Hepatocyte (in vitro differentiated cells): ENCODE results near the gene GNG13. TPM values are rescaled to one million over a fixed set of nuclear protein-coding genes. Genes with fewer than 3 reads are reported as not detected.

Experiments used
- DNase-seq: peaks from one replicate; pipeline ENCODE4 v3.0.0-alpha.2; 2016; ENCODE audit warnings: low spot score
- H2AFZ ChIP-seq: fragments of 200-600 bp; sonication (generic); 2 replicates; pipeline ENCODE4 v1.6.0; 2016; ENCODE audit warnings: antibody characterized with exemption, mild to moderate bottlenecking
- H3K27ac ChIP-seq: fragments of 200-600 bp; sonication (generic); 2 replicates; pipeline ENCODE4 v1.5.1; 2016; ENCODE audit warnings: mild to moderate bottlenecking
- H3K27me3 ChIP-seq: fragments of 200-600 bp; sonication (generic); 2 replicates; pipeline ENCODE4 v1.6.1; 2016
- H3K36me3 ChIP-seq: fragments of 200-600 bp; sonication (generic); replicated peaks from 2 replicates; pipeline ENCODE4 v1.5.1; 2016; ENCODE audit warnings: low read depth; ENCODE audit not compliant: insufficient read depth
- H3K4me1 ChIP-seq: fragments of 200-600 bp; sonication (generic); 2 replicates; pipeline ENCODE4 v1.5.1; 2016; ENCODE audit warnings: mild to moderate bottlenecking, moderate library complexity; ENCODE audit not compliant: insufficient read depth
- H3K4me2 ChIP-seq: fragments of 200-600 bp; sonication (generic); 2 replicates; pipeline ENCODE4 v1.6.0; 2016
- H3K4me3 ChIP-seq: fragments of 200-600 bp; sonication (generic); 2 replicates; pipeline ENCODE4 v1.5.1; 2016; ENCODE audit warnings: mild to moderate bottlenecking
- H3K79me2 ChIP-seq: fragments of 200-600 bp; sonication (generic); 2 replicates; pipeline ENCODE4 v1.6.0; 2017; ENCODE audit warnings: mild to moderate bottlenecking
- H3K9me2 ChIP-seq: fragments of 200-600 bp; sonication (generic); replicated peaks from 2 replicates; pipeline ENCODE4 v1.6.0; 2017; ENCODE audit warnings: mild to moderate bottlenecking; ENCODE audit not compliant: insufficient read depth
- H3K9me3 ChIP-seq: fragments of 200-600 bp; sonication (generic); 2 replicates; pipeline ENCODE4 v1.5.1; 2016; ENCODE audit warnings: low read depth, mild to moderate bottlenecking
- H4K20me1 ChIP-seq: fragments of 200-600 bp; sonication (generic); 2 replicates; pipeline ENCODE4 v1.6.0; 2016; ENCODE audit warnings: mild to moderate bottlenecking; ENCODE audit not compliant: insufficient read depth, poor library complexity, severe bottlenecking
- EZH2 ChIP-seq: fragments of 200-600 bp; sonication (generic); IDR thresholded peaks from 2 replicates; pipeline ENCODE4 v1.6.1; 2016; ENCODE audit warnings: antibody characterized with exemption, mild to moderate bottlenecking, borderline replicate concordance
- EZH2phosphoT487 ChIP-seq: fragments of 200-600 bp; sonication (generic); IDR thresholded peaks from one replicate; pipeline ENCODE4 v1.6.1; 2018; ENCODE audit warnings: antibody characterized with exemption, mild to moderate bottlenecking, low read depth, moderate library complexity; ENCODE audit not compliant: unreplicated experiment, severe bottlenecking
- WGBS: methylation state at CpG from one replicate; pipeline ENCODE4 v1.1.6; 2016; ENCODE audit warnings: low lambda C conversion rate; ENCODE audit errors: missing lambda C conversion rate; 5-methylcytosine and 5-hydroxymethylcytosine counted together
- polyA plus RNA-seq: library from polyadenylated mRNA; unstranded; fragments of >200 nt; fragmentation: Nextera tagmentation; extraction: Ambion mirVana; gene quantifications from 2 replicates; pipeline ENCODE4 v1.2.1, GENCODE V29; 2016
- total RNA-seq: library from RNA; depleted of rRNA; stranded (reverse); fragments of >200 nt; gene quantifications from 2 replicates; pipeline ENCODE4 v1.2.3, GENCODE V29; 2014
- TF ChIP-seq, protein P1 (sequence below): fragments of 200-600 bp; sonication (generic); IDR thresholded peaks from 2 replicates; pipeline ENCODE4 v1.5.1; 2016; ENCODE audit warnings: antibody characterized with exemption, mild to moderate bottlenecking; ENCODE audit not compliant: poor library complexity

GNG13 gene
- total and polyA plus RNA-seq, 2 experiments from 2014 or later: not detected

DNA sequence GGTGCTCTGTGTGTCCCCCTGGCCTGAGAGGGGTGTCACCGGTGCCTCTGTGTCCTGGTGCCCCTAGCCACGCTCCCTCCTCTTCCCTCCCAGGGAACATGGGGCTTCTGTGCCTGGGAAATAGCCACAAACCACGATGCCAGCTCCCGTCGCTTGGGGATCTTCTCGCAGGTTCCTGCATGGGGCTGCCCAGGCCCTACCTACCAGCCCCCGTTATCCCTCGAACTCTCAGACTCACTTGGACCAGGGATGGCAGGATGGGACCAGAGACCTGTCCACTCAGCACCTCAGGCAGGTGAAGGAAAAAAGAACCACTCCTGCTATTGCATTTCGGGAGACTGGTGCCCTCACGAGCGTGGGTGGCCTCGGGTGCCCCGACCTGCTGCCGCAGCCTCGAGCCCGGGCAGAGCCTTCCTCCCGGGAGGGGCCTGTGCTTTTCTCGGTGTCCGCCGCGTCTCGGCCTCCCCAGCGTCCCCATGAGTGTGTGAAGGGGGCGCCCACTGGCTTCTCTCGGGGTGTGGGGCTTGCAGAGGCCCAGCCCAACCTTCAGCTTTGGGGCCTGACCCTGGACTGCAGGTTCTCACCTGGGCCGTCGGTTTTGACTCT, 41.0 kb upstream of the GNG13 start:
- Histone ChIP-seq H3K9me3 (no peaks in the 10 kb centered on the region), H3K4me3 (no peak overlapping the region), H2AFZ (no peak overlapping the region), H3K27me3 (no peaks in the 10 kb centered on the region), H3K9me2 (no peaks in the 10 kb centered on the region), H3K79me2 (no peaks in the 10 kb centered on the region), H3K4me2 (no peak overlapping the region), H3K36me3 (no peaks in the 10 kb centered on the region), H4K20me1 (no peaks in the 10 kb centered on the region), H3K27ac (no peak overlapping the region), H3K4me1 (no peaks in the 10 kb centered on the region)
- DNase-seq: no peak
- TF ChIP-seq, protein P1, sequence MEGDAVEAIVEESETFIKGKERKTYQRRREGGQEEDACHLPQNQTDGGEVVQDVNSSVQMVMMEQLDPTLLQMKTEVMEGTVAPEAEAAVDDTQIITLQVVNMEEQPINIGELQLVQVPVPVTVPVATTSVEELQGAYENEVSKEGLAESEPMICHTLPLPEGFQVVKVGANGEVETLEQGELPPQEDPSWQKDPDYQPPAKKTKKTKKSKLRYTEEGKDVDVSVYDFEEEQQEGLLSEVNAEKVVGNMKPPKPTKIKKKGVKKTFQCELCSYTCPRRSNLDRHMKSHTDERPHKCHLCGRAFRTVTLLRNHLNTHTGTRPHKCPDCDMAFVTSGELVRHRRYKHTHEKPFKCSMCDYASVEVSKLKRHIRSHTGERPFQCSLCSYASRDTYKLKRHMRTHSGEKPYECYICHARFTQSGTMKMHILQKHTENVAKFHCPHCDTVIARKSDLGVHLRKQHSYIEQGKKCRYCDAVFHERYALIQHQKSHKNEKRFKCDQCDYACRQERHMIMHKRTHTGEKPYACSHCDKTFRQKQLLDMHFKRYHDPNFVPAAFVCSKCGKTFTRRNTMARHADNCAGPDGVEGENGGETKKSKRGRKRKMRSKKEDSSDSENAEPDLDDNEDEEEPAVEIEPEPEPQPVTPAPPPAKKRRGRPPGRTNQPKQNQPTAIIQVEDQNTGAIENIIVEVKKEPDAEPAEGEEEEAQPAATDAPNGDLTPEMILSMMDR: no peak
- TF ChIP-seq EZH2 (no peak), EZH2phosphoT487 (no peak)
- WGBS: 95% methylated on average over 27 of the region's 27 CpGs

DNA sequence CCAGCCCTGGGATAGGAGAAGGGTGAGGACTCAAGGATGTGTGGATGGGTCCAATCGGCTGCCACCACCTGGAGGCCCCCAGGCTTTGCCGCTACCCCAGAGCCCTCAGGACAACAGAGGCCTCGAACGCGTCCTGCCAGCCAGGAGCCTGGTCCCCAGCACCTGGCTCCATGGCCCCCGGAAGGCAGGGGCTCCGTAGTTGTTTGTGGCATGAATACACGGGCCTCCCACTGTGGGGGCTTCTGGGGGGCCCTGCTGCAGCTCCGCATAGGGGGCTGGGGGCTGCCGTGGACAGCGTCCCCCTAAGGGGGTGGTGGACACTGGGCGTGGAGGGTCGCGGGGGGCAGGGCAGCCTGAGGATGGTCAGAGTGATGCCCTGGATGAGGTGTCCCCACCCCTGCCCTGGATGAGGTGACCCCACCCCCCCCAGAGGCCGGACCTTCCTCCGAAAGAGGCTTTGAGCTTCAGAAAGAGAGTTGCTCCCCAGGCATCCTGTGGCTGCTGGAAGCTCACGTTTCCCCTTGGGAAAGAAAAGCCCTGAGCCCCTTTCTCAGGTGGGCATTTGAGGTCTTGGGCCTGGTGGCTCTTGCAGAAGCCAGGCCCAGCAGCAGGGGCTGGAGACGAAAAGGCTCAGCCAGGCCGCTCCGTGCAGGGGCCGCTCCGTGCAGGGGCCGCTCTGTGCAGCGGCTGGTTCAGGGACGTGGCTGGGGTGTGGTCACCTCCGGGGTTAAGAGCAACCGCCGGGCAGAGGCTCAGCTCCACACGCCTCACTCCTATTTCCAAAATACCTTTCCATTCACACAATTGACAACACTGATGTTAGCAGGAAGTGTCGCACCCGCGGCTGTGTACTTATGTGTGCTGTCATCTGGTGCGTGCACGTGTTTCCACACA, 40.3 kb upstream of the GNG13 start:
- Histone ChIP-seq H2AFZ (no peak overlapping the region), H3K27ac (no peak overlapping the region), H3K79me2 (no peaks in the 10 kb centered on the region), H3K4me2 (no peak overlapping the region), H3K4me1 (no peaks in the 10 kb centered on the region), H3K27me3 (no peaks in the 10 kb centered on the region), H3K9me3 (no peaks in the 10 kb centered on the region), H3K9me2 (no peaks in the 10 kb centered on the region), H3K4me3 (no peak overlapping the region), H3K36me3 (no peaks in the 10 kb centered on the region), H4K20me1 (no peaks in the 10 kb centered on the region)
- WGBS: 91% methylated on average over 23 of the region's 34 CpGs
- no peak for DNase-seq
- TF ChIP-seq, protein P1: no peak
- TF ChIP-seq EZH2phosphoT487 (no peak), EZH2 (no peak)

DNA sequence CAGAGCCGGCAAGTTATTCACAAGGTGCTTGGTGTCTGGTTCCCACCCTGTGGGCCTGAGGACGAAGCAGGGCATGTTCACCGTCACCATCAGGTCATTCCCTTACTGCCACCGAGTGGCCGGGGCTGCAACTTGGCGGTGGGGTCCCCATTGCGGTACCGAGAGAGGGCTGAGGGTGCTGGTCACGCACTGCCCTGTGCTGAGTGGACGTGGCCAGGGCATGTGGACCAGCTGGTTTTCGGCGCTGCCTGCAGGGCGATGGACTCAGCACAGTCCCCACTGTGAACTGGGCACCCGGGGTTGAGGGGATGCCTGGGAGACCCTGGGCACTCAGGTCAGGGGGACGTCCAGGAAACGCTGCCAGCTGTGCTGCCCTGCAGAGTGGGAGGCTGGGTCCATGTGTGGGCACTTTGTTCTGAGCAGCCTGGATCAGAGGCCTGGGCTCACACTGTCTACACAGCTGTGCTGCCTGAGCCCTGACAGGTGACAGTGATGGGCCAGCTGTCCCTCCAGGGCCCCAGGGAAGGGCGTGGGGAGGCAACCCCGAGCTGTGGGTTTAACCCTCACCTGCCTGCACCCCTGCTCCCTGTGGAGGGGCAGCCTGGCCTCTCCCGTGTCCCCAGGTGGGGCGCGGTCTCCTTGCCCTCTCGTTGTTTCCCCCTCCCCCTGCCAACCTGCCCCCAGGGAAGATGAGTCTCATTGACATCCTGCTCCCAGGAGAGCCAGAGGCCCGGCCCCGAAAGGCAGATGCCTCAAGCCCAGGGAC, 39.3 kb upstream of the GNG13 start:
- Histone ChIP-seq H3K9me2 (no peaks in the 10 kb centered on the region), H3K4me1 (no peaks in the 10 kb centered on the region), H3K4me3 (no peak overlapping the region), H3K79me2 (no peaks in the 10 kb centered on the region), H3K27ac (no peak overlapping the region), H2AFZ (no peak overlapping the region), H3K27me3 (no peaks in the 10 kb centered on the region), H3K9me3 (no peaks in the 10 kb centered on the region), H3K4me2 (no peak overlapping the region), H4K20me1 (no peaks in the 10 kb centered on the region), H3K36me3 (no peaks in the 10 kb centered on the region)
- WGBS: 81% methylated on average over 23 of the region's 24 CpGs
- no peak for TF ChIP-seq EZH2
- no peak for TF ChIP-seq EZH2phosphoT487
- TF ChIP-seq, protein P1: no peak
- DNase-seq: no peak
